Body of pancreas (tissue), 4 donors: Measurements from ENCODE around the gene C2CD4C.

ENCODE experiments used
- POLR2A ChIP-seq, 3 donors: fragments of 450-650 bp; IDR thresholded peaks; one replicate each; pipeline ENCODE4 v1.6.1; 2016; ENCODE audit warnings: antibody characterized with exemption in 3 of 3, mild to moderate bottlenecking in 2 of 3
- TF ChIP-seq, protein P1 (sequence below), 7 experiments: fragments of 450-650 bp in 4 of 7; fragments of 200-600 bp in 3 of 7; sonication (generic) in 3 of 7; IDR thresholded peaks; one replicate each; pipeline ENCODE4 v1.5.1; 2016 to 2019; ENCODE audit warnings: antibody characterized with exemption in 7 of 7

DNA sequence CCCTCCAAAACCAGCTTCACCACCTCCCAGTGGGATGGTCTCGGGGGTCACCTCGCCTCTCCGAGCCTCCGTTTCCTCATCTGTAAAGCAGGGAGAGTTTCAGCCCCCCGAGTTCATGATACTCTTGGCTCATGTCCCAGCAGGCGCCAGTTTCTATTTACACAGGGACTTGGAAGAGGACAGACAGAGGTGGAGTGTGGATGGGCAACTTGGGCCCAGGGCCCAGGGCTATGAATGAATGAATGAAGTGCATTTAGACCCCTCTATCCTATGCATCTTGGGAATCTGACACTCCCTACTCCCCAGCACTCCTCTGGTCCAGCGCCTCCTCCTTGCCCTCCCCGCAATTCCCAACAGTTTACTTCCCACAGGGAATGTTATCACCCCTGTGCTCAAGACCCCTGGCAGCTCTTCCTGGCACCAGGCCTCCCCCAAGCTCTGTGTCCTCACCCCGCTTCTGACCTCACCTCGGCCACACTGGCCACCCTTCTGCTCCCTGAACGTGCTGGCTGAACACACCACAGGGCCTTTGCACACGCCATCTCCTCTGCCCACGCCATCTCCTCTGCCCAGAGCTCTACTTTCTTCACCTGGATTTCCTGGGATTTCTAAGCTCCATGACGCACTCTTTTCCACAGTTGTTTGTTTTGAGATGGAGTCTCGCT is 4.9 kb upstream of the C2CD4C start:
- TF ChIP-seq, protein P1, sequence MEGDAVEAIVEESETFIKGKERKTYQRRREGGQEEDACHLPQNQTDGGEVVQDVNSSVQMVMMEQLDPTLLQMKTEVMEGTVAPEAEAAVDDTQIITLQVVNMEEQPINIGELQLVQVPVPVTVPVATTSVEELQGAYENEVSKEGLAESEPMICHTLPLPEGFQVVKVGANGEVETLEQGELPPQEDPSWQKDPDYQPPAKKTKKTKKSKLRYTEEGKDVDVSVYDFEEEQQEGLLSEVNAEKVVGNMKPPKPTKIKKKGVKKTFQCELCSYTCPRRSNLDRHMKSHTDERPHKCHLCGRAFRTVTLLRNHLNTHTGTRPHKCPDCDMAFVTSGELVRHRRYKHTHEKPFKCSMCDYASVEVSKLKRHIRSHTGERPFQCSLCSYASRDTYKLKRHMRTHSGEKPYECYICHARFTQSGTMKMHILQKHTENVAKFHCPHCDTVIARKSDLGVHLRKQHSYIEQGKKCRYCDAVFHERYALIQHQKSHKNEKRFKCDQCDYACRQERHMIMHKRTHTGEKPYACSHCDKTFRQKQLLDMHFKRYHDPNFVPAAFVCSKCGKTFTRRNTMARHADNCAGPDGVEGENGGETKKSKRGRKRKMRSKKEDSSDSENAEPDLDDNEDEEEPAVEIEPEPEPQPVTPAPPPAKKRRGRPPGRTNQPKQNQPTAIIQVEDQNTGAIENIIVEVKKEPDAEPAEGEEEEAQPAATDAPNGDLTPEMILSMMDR (IDR thresholded peaks at IDR 0.05) = no peak
- TF ChIP-seq POLR2A (IDR thresholded peaks at IDR 0.05) = no peak
